RPMI8226 (cell line): ENCODE measurements around the gene ITGA11.

ENCODE experiments used
- DNase-seq: peaks from one replicate; pipeline ENCODE4 v3.0.0-alpha.2; 2015

Gene ITGA11

DNA sequence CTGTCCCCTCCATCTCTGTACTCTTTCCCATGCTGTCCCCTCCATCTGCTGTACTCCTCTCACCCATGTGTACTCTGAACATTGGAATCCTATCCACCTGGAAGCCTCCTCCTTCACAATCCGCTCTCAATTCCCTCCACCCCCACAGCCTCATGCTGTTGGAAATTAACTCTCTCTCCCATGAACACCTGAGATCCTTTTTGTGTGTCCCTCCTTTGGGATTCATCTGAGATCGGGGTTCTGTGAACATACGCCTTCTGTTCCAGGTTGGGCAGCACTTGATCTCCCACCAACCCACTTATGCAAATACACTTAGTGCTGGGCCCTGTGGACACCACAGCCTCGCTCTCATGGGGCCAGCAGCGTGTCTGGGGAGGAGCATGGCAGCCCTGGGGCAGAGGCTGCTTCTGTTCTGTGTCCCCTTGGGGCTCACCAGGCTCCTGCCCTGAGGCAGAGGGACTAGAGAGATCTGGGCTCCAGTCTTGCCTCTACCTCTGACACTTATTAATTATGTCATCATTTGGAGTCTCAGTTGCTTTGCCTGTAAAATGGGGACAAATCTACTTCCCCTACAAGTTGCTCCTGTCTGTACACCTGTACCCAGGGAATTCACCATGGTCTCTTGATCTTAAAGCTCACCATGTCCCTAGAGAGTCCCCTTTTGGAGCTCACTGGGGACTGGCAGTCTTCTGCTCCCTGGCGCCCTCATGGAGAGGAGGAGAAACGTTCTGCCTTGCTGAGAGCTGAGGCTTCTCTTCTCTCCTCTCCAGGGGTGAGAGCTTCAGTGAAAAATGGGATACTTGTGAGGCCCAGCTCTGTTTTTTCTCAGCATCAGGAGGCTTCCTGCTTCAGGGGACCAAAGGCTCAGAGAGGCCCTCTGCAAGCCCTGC is 42.7 kb downstream of the ITGA11 start:
- no peak for DNase-seq

DNA sequence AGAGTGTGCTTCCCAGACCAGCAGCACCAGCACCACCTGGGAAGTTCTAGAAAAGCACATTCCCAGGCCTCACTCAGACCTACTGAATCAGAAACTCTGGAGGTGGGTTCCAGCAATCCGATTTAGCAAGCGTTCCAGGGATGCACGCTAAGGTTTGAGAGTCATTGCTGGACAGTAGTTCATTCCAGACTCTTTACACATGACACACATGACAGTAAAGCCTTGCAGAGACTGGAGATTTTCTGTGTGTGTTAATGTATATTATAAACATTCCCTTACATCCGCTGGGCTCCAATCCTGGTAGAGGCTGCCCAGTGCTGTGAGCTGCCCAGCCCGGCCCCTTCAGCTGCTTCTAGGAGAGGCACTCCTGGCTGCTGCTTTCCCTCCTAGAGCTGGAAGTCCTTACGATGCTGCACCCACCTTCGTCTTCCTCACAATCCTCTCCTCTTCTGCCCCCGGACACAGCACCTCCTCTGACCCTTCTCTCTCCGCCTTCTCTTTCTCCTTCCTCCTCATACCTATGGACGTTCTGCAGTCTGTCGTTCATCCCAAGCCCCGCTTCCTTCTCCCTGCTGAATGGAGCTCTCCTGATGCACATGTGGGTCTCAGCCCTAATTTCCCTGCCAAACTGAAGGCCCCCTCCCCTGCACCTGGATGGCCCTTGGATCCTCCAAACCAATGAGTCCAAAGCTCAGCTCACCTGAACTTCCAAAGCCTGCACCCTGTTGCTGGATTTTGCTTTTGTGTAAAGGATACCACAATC is 44.4 kb downstream of the ITGA11 start:
- no peak for DNase-seq

DNA sequence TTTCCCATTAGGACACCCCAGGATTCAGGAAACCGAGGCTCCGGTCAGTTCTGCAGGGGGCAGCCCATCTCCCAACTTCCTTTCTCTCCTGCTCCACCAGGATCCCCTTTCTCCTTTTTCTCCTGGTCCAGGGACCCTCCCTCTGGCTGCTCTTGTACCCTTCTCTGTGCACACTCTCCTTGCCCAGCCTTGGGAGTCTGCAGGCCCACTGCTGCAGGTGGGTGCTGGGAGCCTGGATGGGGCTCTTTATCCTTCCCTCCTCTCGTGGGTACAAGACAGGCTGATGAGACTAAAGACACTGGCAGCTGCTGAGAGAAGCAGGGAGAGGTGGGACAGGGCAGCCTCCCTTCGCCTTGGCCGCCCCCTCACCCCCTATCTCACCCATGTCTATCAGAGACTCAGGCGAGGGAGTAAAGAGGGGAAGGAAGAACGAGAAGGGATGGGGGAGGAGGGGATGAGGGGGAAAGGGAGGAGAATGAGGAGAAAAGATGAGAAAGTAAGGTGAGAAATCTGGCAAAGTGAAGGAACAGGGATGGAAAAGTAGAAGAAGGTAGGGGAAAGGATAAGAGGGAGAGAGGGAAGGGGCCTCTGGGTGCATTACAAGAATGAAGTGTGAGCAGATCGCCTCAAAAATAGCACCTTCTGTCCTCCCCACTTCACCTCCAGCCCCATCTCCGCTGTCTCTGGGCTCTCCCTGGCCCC is 45.2 kb downstream of the ITGA11 start:
- no peak for DNase-seq

DNA sequence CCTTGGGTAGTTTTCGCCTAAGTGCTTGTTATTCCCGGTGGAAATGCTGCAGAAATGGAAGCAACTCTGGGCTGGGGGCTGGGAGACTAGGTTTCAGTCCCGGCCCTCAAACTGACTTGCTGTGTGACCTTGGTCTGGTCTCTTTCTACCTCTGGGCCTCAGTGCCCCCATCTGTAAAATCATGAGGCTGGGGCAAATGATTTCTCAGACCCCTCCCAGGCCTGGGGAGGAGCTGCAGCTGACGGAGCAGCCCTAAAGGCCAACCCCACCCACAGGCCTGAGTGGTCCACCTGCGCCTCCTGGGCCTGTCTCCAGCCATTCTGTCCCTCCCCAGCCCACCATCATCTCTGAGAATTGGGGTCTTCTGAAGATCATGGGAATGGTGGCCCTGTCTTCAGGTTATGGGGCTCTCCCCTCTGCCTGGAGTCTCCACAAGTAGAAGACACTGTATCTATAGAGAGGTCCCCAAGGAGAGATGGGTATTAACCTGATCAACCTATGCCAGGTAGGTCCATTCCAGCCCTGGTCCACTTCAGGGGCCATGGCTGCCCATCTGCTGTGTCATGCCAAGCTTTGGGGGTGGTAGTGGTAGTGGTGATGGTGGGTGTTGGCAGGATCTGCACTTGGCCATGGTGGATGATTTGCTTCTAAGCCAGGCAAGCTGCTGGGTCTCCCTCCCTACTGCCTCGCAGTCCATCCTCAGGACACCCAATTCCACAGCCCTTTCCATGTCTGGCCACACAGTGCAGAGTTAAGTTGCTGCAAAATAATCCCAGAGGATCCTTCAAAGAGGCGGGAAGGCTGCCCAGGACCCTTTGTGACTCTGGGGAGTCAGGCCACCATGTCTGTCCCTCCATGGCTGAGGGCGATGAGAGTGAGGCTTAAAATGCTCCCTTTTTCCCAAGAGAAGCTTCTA is 46.0 kb downstream of the ITGA11 start:
- DNase-seq: no peak

DNA sequence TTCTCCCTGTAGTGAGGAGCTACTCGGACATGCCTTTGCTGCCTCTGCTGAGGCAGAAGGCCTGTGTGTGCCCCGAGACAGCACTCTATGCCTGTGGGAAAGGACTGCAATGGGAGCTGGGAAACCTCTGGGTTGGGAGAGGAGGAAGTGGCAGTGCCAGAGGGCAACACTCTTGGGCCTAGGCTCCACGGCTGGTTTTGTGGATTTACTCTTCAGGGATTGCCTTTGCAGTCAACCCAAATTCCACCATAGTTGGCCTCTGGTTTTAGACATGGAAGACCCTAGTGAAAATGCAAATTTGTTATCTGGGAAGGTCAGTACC is 46.8 kb downstream of the ITGA11 start:
- no peak for DNase-seq

DNA sequence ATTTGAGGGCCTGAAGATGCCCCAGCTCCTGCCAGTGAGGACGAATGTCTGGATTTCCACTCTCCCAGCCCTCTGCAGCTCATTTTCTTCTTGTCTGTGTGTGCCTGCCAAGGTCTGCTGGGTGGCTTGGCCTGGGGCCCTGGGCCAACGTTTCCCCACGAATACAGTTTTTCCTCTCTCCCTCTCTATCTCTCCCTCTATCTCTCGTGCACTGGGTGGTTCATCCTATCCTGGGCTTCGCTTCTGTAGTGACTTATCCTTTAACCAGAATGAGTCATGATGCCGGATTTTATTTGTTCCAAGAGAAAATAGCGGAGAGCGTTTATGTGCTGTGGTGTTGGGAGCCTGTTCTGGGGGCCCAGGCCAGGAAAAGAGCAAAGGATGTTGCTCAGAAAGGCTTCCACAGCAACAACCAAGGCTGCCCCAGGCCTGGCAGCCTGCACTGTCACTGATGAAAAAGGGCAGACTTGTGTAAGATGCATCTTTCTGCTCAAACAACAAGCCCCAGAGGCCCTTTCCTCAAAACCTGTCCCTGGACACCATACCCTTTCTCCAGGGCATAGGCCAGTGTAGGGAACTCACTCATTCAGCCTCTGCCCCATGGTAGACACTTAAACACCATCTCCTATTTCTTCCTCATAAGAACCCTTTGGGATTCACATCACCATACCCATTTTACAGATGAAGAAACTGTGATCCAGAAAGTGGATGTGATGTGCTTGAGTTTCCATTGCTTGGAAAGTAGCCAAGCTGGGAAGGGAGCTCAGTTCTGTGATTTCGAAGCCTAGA is 47.3 kb downstream of the ITGA11 start:
- no peak for DNase-seq

DNA sequence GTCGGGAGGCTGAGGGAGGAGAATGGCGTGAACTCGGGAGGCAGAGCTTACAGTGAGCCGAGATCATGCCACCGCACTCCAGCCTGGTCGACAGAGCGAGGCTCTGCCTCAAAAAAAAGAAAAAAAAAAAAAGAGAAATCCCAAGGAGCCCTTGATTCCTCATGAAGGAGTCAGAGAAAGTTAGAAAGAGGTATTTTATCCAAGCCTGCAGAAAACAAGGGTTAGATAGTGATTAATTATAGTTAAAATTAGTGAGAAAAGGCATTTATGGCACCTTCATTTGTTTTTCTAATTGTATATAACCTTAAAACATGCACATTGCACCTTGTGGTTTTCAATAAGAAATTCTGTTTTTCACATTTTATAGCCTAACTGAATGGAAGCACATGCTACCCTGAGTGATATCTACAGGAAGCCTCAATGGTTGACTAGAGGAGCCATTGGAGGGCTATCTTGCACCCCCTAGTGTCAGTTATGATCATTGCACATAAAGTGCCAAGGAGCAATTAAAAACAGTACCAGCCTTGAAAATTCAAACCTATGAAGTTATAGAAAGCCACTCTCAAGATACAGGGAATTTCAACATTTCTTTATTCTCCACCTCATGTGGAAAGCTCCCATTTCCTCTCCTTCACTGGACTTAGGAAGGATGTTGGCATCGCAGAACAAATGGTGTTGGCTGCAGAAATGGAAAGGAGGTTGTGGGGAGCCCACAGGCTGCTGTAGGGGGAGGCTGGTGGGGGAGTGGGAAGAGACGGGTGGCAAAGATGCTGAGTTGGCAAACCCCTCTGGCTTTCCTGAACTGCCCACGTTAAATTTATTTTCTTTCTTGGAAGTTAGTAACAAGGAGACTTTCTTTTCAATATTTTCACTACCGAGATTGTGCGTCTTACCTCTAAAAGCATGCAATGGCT is 48.5 kb downstream of the ITGA11 start:
- peak; percentile 75 for DNase-seq

DNA sequence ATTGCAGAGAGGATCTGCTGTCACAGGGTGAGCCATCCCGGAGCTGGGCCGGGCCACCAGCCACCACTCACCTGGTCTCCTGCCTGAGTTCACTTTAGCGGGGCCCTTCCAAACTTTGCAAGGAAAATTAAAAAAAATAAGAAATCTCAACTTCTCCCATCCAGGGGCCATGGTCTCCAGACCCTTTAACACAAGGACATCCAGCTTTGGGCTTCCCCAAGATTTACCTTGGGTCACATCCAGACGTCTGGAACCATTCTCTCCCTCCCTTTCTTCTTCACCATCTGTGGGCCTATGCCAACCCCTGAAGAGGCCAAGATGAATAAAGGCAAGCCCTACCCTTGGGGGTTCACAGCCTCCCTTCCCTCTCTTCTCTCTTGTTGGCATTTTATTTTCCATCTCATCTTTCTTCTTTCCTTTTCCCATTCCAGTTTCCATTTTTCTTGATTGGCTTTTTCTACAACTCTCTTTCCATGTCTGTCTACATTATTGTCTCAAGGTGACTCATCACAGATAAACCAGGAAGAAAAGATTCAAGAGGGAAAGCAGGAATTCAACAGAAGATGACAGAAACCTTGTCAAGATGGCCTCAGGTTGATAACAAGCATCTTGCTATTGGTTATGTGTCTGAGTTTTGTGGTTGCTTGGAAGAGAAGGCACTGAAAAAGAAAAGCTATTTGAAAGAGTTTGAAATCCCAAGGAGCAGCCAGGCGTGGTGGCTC is 49.5 kb downstream of the ITGA11 start:
- DNase-seq: no peak

DNA sequence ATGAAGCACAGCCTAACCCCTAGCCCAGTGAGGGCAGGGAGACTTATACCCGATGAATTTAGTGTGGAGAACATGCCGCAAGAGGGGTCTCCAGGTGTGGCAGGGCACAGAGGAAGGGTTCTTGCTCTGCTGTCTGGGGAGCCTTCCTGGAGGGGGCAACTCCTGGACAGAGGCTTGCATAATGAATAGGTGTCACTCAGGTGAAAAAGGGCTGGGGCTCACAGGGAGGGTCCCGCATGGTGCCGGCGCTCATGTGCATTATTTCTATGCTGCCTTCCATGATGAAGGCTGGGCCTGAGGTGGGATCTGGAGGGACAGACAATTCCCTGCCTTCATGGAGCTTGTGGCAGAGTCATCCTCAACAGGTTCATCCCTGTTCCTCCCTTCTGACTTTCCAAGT is 51.5 kb downstream of the ITGA11 start:
- no peak for DNase-seq

DNA sequence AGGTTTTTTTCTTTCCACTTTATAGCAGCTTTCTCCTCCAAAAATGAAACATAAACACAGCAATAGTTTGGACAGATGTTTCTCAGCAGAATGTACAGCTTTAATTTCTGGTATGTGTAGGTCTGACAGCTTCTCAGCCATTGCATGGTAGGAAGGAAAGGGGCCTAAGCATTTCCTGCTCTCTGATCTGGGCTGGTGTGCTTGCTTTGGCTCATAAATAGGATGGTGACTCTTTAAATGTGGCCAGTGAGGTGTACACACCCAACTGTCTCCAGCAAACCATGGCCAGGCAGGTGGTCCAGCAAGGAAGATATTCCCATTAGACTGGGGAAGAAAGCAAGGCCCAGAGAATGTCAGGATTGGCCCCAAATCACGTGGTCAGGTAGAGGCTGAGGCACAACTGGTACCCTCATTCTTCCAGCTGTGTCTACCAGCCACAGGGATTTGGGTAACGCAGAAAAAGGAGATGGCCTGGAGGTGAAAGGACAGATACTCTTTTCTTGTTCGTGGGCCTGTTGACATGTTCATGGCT is 52.1 kb downstream of the ITGA11 start:
- no peak for DNase-seq

DNA sequence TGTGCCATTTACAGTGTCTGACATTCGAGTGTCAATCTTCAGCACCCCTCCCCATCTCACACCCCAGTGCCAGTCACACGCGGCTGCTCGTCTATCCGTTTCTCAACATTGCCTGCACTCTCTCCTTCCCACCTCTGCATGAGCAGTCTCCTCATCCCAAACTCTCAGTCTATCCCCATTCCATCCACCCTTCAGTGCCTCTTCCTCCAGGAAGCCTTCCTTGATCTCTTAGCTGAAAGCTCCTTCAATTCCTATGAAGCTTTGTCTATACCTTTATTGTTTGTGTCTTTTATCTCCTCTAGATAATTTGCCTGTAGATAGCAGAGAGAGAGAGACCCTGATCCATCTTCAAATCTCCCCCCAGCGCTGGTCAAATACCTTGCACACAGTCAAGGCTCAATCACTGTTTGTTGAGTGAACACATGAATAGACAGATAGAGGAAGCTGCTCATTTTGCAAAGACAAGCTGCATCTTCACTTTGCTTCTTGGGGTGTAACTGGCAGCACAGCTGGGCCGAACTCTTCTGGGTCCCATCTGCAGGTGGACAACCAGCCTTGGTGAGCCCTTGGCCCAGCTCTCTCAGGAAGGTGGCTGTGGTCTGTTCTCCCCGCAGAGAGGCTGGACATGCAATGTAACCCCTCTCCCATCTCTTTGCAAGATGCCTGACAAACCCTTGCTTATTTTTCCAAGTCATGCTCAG is 52.8 kb downstream of the ITGA11 start:
- no peak for DNase-seq

DNA sequence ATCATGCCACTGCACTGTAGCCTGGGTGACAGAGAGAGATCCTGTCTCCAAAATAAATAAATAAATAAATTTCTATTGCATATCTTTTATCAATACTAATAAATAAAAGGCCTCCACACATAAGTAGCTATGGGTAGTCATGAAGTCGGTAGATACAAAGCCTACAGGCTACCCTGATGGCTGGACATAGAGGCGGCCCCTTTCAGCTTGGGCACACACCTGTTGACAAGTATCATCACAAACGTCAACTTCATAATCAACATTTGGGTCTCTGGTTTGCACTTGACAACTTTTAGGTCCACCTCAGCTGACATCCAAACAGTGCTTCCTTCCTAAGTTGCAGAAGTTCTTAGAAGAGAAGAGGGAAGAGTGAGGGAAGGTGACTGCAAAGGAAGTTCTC is 53.4 kb downstream of the ITGA11 start:
- DNase-seq: no peak

DNA sequence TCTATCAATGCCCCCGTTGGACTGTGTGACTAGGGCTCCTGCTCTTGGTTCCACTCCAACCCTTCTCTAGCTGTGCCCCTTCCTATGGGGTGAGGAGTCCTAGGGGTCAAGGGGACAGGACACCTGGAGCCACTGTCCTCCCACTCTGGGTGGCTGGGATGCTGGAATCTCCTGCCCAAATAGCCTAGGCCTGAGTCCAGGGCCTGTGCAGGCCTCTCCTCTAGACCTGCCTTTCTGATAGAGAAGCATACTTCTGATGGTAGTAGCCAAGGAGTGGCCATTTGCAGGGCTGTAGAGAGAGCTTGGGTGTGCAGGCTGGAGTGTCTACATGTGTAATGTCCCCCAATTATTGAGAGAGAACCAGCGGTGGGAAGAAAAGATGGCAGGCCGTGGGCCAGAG is 54.2 kb downstream of the ITGA11 start:
- DNase-seq: no peak

DNA sequence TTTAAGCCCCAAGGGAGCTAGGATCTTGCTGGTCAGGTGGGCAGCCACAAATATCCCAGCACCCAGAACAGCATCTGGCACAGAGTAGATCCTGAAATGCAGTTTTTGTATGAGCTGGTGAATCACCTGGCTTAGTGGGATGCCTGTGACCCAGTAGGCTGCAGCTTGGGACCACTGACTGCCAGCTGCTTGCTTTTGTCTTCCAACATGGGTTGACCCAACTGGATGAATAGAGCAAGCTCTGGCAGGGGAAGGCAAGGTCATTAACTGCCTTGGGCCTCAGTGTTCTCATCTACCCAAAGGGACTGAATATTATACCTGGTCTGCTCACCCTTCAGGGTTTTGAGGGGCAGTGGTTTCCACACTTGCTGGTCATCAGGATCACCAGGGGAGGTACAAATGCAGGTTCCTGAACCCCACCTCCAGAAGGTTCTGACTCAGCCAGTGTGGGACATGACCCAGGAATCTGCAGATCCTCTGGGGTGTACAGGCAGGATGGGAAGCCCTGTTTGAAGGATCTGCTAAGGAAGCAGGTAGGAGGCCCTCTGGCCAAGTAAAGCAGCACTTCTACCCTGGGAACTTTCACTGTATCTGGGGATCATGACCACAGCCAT is 55.4 kb downstream of the ITGA11 start:
- DNase-seq: no peak

DNA sequence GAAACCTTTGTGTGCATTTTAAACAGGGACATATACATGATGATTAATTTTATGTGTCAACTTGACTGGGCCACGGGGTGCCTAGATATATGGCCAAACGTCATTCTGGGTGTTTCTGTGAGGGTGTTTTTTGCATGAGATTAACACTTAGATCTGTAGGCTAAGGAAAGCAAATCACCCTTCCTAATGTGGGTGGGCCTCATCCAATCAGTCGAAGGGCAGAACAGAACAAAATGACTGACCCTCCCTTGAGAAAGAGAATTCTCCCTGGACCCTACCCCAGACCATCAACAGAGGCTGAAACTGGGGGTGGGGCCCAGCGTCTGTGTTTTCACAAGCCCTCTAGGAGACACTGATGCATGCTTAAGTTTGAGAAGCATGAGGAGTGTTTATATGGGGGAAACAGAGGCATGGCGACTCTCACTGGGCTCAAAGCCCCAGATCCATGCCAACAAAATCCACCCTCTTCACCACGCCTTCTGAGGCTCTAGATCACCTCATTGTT is 56.2 kb downstream of the ITGA11 start:
- no peak for DNase-seq

DNA sequence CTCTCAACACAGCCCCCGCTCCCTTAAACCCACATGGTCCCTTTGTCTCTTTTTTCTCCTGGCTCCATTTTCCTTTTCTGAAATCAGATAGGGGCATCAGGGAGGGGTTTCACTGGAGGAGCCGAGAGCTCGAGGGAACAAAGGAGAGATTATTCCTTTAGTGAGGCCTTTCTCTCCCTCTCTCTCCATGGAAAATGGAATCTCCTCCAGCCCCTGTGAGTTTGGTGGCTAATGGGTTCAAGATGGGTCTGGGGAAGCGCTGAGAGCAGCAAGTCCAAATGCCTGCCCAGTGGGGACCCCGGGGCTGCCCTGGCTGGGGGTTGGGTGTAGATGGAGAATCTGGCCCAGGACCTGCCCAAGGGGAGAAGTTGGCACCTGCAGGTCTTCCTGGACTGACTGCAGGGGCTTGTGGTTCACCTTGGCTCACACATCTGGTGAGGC is 56.8 kb downstream of the ITGA11 start:
- no peak for DNase-seq

DNA sequence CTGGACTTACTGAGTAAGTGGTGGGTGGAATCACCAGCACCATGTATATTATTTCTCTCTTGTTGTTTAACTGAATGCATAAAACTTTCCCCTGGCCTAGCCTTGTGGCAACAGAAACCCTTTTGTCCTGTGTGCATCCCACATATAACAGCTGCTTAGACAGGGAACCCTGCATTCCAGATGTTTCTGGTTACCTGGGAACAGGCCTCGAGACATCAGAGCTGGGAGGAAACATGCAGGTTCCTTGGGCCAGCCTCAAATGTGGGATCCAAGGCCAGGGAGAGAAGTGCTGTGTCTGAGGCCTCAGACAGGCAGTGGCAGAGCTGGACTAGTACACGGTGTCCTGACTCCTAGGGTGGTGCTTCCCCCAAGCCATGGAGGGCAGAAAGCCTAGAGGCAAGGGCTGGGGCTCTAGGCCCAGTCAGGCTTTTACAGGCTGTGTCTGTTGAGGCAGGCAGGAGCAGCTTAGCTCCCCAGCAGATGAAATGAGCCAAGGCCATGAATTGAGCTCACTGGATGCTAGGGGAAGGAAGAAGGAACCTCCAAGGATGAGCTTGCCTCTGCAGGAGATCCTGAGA is 57.7 kb downstream of the ITGA11 start:
- no peak for DNase-seq

DNA sequence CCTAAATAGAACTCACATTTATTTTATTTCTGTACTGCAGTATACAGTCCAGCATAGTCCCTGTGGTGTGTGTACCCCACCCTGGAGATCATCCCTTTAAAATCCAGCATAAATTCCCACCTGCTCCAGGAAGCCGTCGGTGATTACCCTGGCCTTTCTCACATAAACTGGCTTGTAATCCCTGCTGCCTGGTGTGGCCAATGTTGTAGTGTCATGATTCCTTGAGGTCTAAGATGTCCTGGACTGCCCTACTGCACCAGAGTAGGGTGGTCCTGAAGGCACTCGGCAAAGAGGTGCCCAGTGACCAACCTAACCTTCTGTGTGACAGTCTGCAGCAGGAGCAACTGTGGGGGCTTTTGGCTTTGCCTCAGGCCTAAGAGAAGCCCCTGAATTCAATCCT is 58.9 kb downstream of the ITGA11 start:
- DNase-seq: no peak
